ENCODE results near the gene DHRS9.

The DHRS9 gene

DNA sequence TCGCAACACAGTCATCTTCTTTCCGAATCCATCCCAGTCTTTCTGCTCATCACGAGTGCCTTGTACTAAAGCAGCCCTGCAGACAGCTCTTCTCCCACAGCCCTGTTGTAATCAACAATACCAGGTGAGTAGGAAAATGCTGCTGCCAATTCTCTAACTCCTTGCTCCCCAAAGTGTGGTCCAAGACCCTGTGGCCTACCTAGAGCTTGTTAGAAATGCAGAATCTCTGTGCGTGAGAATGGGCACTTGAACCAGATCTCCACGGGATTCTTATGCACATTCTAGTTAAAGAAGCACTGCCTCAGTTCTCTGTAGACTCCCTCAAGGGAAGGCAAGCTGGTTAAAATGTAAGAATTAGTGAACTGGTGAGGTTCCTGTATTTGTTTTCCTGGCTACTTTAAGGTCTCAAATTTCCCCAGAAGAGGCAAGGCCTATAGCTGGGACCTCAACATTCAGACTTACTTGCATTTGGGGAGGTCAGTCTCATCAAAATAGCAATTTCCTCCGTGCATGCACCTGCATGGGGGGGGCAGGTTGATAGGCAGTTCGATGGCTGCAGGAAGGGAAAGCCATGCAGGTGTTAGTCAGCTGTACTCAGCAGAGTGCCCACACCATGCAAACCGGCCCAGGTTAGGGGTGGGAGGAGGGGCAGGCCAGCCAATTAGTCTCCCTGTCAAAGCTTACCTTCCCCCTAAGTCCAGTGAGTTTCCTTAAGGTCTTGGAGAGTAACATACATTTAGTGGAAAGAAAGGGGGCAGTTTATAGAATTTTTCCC, 70.8 kb downstream of the DHRS9 start (continued):
- no peak for TF ChIP-seq TRIM28 (IDR thresholded peaks at IDR 0.05; ENCODE audit: borderline replicate concordance, low read length)
- no peak for TF ChIP-seq ZNF776 (tag by site-specific recombination; IDR thresholded peaks at IDR 0.05; ENCODE audit: borderline replicate concordance)
- TF ChIP-seq ZNF664 (tag by site-specific recombination; IDR thresholded peaks at IDR 0.05) = no peak
- no peak for TF ChIP-seq BCL6B (tag by site-specific recombination; IDR thresholded peaks at IDR 0.05)
- TF ChIP-seq ZBTB7A (tag by site-specific recombination; IDR thresholded peaks at IDR 0.05; ENCODE audit: low read depth) = no peak
- TF ChIP-seq ZNF426 (tag by site-specific recombination; IDR thresholded peaks at IDR 0.05) = no peak

GRCh38 chr2:169141713-169142352, 72.5 kb downstream of the DHRS9 start:
- ChIA-PET POLR2A (no interaction called here), CTCF (interaction anchor here (0.6 to 3.5 kb wide), 22 partner anchors 9 to 1666 kb away, joined by 3 to 34 read pairs (median 4); no protein-coding TSS in a partner anchor)
- TF ChIP-seq ZNF654 (tag by site-specific recombination; IDR thresholded peaks at IDR 0.05; ENCODE audit: low read depth) (peak; percentile 22), ZNF529 (tag by site-specific recombination; IDR thresholded peaks at IDR 0.05; ENCODE audit: insufficient replicate concordance) (no peak), ZBTB20 (tag by site-specific recombination; IDR thresholded peaks at IDR 0.05) (no peak), SETDB1 (IDR thresholded peaks at IDR 0.05; ENCODE audit: insufficient read length, low read length) (no peak), ZNF660 (tag by site-specific recombination; IDR thresholded peaks at IDR 0.05) (no peak), ZNF366 (tag by site-specific recombination; conservative IDR thresholded peaks at IDR 0.05) (no peak), ZNF48 (tag by site-specific recombination; IDR thresholded peaks at IDR 0.05) (no peak), GFI1B (tag by site-specific recombination; IDR thresholded peaks at IDR 0.05) (no peak), PRDM10 (tag by site-specific recombination; IDR thresholded peaks at IDR 0.05) (no peak), ZSCAN30 (tag by site-specific recombination; IDR thresholded peaks at IDR 0.05) (peak; percentile 95)
- TF ChIP-seq, protein P1, sequence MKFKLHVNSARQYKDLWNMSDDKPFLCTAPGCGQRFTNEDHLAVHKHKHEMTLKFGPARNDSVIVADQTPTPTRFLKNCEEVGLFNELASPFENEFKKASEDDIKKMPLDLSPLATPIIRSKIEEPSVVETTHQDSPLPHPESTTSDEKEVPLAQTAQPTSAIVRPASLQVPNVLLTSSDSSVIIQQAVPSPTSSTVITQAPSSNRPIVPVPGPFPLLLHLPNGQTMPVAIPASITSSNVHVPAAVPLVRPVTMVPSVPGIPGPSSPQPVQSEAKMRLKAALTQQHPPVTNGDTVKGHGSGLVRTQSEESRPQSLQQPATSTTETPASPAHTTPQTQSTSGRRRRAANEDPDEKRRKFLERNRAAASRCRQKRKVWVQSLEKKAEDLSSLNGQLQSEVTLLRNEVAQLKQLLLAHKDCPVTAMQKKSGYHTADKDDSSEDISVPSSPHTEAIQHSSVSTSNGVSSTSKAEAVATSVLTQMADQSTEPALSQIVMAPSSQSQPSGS (tag by site-specific recombination; IDR thresholded peaks at IDR 0.05; ENCODE audit: low read depth) = no peak
- TF ChIP-seq, protein P2, sequence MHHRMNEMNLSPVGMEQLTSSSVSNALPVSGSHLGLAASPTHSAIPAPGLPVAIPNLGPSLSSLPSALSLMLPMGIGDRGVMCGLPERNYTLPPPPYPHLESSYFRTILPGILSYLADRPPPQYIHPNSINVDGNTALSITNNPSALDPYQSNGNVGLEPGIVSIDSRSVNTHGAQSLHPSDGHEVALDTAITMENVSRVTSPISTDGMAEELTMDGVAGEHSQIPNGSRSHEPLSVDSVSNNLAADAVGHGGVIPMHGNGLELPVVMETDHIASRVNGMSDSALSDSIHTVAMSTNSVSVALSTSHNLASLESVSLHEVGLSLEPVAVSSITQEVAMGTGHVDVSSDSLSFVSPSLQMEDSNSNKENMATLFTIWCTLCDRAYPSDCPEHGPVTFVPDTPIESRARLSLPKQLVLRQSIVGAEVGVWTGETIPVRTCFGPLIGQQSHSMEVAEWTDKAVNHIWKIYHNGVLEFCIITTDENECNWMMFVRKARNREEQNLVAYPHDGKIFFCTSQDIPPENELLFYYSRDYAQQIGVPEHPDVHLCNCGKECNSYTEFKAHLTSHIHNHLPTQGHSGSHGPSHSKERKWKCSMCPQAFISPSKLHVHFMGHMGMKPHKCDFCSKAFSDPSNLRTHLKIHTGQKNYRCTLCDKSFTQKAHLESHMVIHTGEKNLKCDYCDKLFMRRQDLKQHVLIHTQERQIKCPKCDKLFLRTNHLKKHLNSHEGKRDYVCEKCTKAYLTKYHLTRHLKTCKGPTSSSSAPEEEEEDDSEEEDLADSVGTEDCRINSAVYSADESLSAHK (tag by site-specific recombination; IDR thresholded peaks at IDR 0.05) = peak; percentile 91
- TF ChIP-seq, protein P3, sequence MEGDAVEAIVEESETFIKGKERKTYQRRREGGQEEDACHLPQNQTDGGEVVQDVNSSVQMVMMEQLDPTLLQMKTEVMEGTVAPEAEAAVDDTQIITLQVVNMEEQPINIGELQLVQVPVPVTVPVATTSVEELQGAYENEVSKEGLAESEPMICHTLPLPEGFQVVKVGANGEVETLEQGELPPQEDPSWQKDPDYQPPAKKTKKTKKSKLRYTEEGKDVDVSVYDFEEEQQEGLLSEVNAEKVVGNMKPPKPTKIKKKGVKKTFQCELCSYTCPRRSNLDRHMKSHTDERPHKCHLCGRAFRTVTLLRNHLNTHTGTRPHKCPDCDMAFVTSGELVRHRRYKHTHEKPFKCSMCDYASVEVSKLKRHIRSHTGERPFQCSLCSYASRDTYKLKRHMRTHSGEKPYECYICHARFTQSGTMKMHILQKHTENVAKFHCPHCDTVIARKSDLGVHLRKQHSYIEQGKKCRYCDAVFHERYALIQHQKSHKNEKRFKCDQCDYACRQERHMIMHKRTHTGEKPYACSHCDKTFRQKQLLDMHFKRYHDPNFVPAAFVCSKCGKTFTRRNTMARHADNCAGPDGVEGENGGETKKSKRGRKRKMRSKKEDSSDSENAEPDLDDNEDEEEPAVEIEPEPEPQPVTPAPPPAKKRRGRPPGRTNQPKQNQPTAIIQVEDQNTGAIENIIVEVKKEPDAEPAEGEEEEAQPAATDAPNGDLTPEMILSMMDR (tag by site-specific recombination; IDR thresholded peaks at IDR 0.05) = peak; percentile 53
- no peak overlapping the region for H3K27ac ChIP-seq (ENCODE audit: extremely low read depth, low read depth, low read length)
- peaks cover 0 to 24% of the 10 kb centered on the region in 2 experiments; a peak in 1 of 3 replicates for H3K36me3 ChIP-seq (ENCODE audit: control insufficient read depth in 2 of 2, insufficient read depth in 1 of 2, low read length in 2 of 2)
- no peak overlapping the region for H3K4me3 ChIP-seq (ENCODE audit: low read depth, low read length)
- H3K4me1 ChIP-seq (ENCODE audit: control insufficient read depth, insufficient read depth, low read length) = no peaks in the 10 kb centered on the region
- H3K9me3 ChIP-seq (ENCODE audit: control insufficient read depth, insufficient read depth, low read depth, low read length) = no peaks in the 10 kb centered on the region

All from HEK293 (cell line).